GM19025 (cell line): Measurements from ENCODE around the gene PPT2.
"Not testable (repeated sequence)": the region's sequence is repeated elsewhere in the genome, so short reads cannot be mapped to it uniquely, and the experiment has no call there.

Experiments
- ATAC-seq: cut with Tn5 transposase; IDR thresholded peaks from one replicate; pipeline ENCODE4 v1.9.1; 2021; ENCODE audit warnings: mild to moderate bottlenecking, low read depth, moderate library complexity; ENCODE audit not compliant: unreplicated experiment

Gene PPT2

DNA sequence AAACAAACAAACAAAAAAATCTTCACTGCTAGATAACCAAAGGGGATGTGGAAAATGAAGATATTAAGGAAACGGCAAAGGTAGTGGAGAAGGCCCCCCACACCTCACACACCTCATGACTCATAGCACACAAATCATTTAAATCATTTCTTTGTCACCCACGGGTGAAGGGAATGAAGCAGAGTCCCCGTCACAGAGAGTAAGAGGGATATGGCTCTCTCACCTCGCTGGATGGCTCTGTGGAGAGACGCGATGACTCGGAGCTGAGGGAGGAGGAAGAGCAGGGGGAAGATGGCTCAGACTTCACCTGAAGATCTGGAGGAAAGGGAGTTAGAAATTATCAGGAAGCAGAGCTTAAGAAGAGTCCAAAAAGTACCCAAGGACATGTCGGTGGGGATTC, 27.1 kb upstream of the PPT2 start:
- ATAC-seq: no peak

DNA sequence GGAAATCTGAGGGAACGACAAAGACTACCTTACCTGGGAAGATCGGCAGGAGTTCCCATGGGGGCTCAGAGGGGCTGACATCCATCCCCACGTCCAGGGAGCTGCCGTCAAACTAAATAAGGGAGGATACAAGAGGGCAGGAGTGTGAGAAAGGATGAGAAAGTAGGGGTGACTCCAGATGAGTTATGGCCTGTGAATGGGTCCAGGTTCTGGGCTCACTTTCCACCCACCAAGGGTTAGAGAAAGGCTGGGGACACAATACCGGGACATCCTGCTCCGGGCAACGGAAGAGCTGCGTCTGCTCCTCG, 26.6 kb upstream of the PPT2 start:
- ATAC-seq: no peak

DNA sequence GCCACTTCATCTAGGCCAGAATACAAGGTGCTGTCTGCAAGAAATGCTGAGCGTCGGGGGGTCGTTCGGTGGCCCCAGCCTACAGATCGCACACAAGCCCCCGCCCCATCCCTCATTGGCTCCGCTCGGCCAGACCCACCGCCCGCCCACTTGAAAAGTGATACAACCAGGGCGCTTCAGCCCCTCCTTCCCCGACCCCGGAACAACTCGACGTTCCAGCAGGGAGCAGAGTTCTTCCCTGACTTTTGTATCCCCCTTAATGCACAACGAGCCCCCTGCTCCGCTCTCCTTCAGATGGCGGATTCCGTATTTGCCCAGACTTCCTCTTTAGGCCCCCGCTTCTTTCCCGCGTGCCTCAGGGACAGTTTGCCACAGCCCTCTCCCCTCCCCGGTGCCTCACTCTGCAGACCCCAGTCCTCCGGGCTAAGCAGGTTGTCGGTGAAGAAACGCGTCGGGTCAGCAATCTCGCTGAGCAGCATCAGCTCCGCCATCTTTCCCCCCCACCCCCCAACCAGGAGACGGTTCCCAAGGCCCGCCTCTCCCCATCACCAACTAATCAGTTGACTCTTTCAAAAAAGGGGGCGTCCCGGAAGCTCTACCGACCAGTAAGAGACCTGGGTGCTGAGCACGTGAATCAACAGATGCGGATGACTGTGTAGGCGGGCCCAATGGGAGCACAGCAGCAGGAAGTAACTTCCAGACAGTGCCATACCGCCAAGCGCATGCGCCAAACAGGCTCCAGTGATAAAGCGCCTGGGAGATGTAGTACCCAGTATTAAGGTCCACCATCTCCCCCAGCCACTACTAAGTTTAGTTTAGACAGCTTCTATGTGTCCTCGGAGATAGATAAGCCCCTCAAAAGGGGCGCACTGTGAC, 26.0 kb upstream of the PPT2 start, which contains the start of gene ATF6B:
Gene ATF6B, minus strand, starts transcription at position 530 of the 876 bp plus-strand sequence. Its CDS starts 39 bp downstream, at position 491.
- peak; percentile 83 for ATAC-seq

DNA sequence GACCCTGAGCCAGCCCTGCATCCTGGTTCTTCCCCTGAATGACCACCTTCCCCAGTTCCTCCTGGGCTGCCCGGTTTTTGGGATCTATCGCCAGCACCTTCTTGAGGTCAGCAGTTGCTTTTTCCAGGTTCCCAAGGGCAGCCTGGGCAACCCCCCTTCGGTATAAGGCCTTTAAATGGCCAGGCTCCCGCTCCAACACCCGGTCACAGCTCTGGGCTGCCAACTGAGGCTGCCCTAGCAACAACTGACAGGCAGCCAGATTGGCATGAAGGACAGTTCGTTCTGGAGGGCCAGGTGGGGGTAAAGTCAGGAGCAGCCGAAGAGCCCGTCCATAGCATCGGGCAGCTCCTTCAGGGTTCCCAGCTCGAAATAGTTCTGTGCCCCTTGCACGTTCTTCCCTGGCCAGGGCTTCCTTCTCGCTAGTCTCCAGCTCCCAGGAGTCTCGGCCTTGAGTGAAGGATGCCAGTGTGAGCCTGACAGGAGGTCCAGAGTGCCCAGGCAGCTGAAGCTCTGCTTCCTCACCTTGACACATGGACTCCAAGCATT, 25.1 kb upstream of the PPT2 start:
- ATAC-seq: no peak

DNA sequence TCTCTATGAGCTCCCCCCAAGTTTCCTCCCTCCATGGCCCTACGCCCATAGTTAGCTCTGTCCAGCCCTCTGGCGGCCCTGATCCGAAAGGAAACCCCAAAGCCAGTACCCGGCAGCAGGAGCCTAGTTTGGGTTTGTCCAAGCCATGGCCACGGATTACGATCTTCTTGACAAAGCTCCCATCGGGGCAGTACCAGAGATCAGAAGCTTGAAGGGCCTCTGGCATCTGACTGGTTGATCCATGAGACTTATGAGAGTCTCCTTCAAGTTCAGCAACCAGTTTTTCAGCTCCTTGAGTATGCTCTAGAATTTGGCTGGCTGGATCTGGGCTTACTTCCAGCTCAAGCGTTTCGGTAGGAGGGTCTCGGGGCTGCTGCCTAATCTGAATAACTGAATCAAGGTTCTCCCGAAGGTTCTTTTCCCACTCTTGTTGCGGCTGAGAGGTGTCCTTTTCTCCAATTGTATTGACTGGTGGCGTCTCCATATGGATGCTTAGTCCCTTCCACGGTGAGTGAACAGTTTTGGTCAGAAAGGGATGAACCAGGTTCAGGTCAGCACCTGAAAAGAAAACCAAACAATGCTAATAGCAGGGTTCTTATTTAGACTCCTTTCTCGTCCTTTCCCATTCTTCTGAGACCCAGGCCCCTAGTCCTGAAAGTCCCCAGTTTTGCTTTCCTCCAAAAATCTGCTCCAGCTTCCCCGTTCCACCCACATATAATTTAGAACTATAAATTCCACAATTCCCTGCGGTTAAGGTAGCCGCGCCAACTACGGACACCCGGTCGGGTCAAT, 24.4 kb upstream of the PPT2 start:
- ATAC-seq: no peak

DNA sequence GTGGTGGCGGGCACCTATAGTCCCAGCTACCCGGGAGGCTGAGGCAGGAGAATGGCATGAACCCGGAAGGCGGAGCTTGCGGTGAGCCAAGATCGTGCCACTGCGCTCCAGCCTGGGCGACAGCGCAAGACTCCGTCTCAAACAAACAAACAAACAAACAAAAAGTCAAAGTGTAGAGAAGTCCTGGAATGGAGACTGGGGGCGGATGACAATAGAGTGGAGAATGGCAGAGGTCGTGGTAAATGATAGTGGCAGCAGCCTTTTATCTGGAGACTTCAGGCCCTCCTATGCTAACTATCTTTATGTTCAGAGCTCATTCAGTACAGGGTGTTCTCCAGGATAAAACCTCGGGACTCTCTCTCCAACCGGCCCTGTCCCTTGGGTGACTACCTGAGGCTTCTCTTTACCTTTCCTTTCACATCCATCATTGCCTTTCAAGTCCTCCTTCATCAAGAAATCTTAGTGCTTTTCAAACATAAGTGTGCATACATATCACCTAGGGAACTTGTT, 22.4 kb upstream of the PPT2 start:
- no peak for ATAC-seq

DNA sequence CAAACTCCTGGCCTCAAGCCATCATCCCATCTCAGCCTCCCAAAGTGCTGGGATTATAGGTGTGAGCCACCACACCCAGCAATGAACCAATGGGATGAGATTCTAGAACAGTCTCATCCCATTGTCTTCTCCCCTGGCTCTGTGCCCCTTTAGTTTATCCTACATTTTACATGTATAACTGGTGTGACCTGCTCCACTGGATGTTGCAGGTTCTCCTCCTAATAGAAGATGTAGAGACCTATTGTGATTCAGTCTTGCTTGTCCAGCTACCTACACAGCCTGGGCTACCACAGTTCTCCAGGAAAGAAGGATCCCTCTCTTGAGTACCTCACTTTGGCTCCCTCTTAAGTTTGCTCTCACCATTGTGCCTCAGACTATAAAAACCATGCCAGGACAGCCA, 21.8 kb upstream of the PPT2 start:
- no peak for ATAC-seq

DNA sequence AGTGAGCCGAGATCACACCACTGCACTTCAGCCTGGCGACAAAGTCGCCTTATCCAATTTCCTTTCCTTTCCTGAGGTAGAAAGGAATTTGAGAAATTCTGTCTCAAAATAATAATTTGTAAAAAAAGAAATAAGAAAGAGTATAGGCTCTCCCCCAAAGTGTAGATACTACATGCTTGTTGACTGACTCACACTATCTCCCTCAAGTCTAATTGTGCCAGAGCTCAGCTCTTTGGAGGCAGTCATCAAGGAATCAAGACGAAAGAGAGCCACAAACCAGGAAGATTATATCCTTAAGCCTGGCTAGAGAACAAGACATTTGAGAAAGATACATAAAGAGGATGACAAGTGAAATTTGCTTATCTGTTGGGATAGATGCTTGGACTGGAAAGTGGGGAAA, 20.2 kb upstream of the PPT2 start:
- no peak for ATAC-seq

DNA sequence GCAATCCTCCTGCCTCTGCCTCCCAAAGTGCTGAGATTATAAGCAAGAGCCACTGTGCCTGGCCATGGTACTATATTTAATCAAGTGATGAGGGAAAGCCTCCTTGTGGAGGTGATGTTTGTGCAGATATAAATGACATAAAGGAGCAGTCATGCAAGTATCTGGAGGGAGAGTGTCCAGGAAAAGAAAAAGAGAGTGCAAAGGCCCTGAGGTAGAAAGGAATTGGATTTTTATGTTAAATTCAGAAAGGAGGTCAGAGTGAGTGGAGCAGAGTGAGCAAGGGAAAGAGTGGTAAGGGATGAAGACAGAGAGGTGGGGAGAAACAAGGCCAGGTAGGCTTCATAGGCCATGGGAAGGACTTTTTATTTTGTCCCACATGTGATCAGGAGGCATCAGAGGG, 16.5 kb upstream of the PPT2 start:
- ATAC-seq: no peak

DNA sequence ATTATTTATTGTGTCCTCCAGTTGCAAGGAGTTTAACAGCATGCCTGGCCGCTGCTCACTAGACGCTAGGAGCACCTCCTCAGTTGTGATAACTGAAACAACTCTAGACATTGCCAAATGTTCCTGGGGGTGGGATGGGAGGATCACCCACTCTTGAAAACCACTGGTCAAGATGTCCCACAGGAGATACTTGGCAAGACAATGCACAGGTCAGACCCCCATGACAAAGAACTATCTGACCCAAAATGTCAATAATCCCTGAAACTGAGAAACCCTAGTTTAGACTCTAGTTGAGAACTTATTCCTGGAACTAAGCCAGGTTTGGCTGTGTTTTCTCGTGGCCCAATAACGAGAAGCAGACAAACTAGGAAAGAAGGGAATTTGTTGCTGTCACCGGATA, 14.4 kb upstream of the PPT2 start:
- ATAC-seq: no peak

DNA sequence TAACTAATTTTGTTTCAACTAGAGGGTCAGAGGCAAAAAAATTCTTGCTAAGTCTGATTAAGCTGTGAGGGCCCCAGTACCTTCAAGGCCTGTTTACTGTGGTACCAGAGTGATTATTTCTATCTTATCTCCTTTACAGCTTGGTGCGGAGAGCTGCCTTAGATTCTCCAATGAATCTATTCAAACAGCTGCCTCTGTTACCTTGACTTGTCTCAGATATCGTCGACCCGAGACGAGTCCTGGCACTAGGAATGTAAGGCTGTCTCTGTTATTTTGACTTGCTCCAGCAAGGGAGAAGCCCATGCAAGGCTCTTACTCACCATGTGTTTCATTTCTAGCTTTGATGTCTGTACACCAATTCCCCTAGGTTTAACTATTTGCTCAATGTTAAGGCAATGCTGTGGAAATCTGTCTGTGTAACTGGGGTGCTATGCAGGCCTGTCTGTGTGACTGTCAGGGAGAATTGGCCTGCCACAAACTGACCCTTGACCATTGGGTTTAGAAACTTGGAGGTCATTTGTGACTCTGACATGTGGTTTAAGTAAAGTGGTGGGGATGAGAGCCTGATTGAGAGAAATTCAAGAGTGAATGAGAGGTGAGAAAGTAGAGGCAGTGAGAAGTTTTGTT, 13.4 kb upstream of the PPT2 start:
- ATAC-seq: no peak

DNA sequence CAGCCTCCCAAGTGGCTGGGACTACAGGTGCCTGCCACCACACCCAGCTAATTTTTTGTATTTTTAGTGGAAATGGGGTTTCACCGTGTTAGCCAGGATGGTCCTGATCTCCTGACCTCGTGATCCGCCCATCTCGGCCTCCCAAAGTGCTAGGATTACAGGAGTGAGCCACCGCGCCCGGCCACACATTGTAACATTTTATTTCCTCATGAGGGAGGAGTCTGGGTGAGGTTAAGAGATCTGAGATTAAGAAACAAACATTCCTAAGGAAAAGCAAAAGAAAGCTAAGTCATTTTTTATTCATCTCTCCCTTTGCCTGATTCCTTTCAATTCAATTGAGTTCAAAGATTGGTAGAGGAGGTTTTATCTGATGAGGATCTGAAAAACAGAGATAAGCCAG, 9.7 kb upstream of the PPT2 start:
- ATAC-seq: not testable (repeated sequence)

DNA sequence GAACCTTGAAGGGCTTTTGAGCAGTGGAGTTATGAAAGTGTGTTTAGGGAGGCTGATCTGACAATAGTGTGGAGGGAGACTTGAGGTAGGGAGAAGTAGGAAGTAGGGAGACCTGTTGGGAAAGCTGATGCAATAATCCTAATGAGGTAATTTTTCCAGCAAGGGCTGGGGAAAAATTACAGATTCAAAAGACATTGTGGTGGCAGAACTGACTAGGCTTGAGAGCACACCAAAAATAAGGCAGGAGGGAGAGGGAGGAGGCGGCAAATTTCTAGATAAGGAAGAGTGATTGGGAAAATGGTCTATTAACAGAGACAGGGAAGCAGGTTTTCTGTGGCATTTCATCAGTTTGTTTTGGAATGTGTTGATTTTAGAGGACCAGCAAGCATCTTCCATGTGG, 7.7 kb upstream of the PPT2 start:
- no peak for ATAC-seq

DNA sequence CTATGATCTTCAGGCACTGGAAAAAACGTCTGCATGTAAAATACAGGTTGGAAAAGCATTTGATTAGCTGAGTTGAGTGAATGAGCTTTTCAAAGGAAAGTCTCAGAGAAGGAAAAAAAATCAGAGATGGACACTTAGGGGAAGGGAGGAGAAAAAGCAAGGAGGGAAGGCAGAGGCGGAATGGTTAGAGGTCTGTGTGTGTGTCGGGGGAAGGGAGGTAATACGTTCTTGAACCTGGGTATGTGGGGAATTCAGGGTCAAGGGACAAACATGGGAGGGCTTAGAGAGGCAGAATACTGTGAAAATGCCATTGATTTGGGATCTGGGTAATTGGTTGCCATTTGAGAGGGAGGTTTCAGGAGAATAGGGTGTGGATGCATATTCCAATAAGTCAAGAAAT, 7.3 kb upstream of the PPT2 start:
- no peak for ATAC-seq

DNA sequence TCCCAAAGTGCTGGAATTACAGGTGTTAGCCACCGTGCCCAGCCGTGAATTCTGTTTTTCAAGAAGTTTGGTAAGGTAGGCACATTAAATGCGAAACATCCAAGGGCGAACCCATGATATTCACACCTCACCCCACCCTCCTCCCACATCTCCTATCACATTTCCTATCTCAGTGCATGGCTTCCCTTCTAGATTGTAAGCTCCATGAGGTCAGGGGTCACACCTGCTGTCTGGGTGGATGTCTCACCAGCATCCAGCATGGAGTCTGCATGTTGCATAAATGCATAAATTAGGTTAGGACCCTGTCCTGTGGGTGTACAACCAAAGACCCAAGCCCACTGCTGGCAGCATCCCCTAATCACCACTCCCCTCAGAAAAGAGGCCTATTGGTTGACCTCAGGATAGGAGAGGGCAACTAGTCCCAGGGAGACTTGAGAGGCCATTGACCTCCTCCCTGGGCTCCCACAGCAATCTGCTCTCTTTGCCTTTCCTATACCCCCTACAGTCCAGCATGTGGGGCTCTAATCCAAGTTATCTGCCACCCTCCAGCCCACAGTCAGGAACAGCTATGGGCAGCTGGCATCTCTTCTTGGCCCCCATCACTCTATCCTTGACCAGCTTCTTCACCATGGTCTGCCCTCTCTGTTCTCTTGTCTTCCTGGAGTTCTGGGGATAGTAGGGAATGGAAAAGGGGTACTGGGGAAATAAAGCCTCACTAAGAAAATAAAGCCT, 6.4 kb upstream of the PPT2 start:
- ATAC-seq: no peak

DNA sequence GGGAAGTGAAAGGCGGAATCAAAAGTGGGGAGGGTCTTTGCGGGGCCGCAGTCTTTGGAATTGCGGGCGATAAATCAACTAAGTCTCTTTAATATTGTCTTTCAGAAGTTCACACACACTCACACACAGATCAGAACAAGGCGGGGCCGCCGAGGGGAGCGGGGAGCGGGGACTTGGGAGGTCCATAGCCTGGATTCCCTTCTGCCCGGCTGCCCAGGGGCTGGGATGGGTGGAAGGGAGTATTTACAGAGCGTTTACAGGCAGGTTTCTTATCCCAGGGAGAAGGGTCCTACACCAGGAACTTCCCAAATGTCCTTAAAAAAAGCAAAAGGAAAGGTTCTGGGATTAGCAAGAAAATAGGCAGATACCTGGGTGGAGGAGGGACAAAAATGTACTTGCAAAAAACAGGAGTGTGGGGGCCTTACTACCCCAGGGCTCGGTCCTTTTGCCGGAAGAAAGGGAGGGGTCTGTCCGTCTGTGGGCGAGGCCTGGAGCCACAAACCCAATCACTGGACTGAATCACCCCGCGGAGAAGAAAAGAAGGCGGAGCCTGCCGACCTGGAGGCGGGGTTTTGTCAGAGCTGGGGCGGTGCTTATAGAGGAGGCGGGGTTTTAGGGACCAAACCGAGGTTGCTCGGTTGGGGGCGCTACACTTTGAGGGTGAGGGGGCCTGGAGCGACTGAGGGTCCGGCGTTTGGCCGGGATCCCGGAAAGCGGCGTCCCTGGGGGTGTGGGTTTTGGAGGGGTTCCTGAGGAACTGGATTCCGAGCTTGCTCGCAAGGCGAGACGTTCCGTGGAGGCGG, 5.5 kb upstream of the PPT2 start:
- ATAC-seq: no peak

DNA sequence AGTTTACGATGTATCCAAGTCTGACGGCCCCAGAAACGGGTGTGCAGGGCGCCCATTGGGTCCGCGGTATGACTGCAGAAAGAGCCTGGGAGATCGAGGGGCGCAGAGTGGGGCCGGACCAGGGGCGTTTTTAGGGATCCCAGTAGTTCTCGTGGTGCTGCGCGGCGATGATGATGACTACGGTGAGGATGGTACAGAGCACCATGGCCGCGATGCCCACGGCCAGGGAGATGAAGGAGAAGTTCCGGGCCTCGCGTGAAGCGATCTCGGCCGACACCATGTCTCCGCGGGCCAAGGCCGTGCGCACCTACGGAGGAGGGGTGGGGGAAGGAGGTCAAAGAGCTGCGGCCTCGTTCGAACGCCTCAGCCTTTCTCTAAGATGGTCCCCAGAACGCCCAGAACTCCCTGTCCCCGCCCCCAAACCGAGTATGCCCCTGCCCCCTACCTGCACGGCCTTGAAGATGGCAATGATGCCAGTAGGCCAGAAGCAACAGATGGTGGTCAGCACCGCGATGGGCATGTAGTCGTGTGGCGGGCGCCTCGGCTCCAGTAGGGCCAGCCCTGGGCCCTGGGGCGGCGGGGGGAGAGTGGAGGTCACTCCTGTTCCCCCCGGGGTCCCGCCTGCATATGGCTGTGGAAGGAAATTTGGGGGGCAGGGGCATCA, 4.7 kb upstream of the PPT2 start:
- no peak for ATAC-seq

DNA sequence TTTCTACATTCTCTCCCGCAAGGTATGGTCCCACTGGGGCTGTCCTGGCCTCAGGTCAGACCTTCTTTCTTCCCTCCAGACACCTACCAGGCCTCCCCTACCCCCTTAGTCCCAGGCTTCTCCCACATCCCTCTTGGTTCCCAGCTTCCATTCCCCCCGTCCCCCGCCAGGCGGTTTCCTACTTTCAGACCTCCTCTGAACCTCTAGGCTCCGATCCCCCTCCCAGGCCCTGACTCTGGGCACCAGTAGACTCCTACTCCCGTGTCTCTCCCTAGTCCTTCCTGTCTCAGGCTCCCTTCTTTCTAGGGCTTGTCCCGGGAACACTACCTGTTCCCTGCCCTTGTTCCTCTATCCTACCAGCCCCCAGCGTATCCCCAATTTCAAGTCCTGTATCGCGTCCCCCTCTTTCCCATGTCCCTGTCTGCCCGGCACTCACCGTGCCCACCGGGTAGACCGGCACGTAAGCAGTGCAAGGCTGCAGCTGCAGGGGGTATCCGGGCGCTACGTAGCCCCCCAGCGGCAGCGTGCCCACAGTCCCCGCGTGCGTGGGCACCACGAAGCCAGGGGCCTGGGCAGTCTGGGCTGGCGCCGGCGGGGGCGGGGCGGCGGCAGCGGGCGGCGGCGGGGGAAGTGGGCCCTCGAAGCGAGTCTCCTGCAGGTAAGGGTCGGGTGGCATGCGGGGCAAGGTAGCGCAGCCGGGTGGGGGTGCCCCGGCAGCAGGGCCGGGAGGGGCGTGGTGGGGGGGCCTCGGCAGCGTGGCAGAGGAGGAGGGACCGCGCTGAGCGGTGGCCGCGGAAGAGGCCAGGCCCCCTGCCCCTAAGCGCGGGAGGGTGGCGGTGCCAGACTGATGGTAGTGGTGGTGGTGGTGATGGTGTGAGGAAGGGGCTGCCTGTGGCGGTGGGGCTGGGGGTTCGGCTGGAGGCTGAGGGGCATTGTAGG, 3.7 kb upstream of the PPT2 start:
- ATAC-seq: no peak
